Heart left ventricle (tissue), 16 donors: ENCODE measurements around the gene PLXNC1. TPM values are rescaled to one million over a fixed set of nuclear protein-coding genes. Genes with fewer than 3 reads are reported as not detected.

Experiments
- ATAC-seq, 4 donors: fragments of 200-7000 bp; cut with Tn5 transposase; one replicate each; pipeline ENCODE4 v1.9.1; 2020 to 2022; ENCODE audit warnings: moderate library complexity in 4 of 4, mild to moderate bottlenecking in 3 of 4, moderate number of reproducible peaks in 1 of 4
- DNase-seq, 5 donors: peaks; one replicate each; pipeline ENCODE4 v3.0.0-alpha.2; 2020
- H3K27ac ChIP-seq, 12 donors: fragments of 200-600 bp; sonication (generic) in 4 of 12; one replicate each; pipeline versions ENCODE4 v1.5.0 to v1.8.0; 2016 to 2022; ENCODE audit warnings: mild to moderate bottlenecking in 2 of 12
- H3K27me3 ChIP-seq, 9 donors: fragments of 200-600 bp; sonication (generic) in 2 of 9; one replicate each; pipeline versions ENCODE4 v1.5.1 to v1.8.0; 2016 to 2022; ENCODE audit warnings: mild to moderate bottlenecking in 3 of 9
- H3K36me3 ChIP-seq, 9 donors: fragments of 200-600 bp; sonication (generic) in 2 of 9; one replicate each; pipeline versions ENCODE4 v1.5.0 to v1.8.0; 2018 to 2022; ENCODE audit warnings: mild to moderate bottlenecking in 2 of 9
- H3K4me1 ChIP-seq, 12 donors: fragments of 200-600 bp; sonication (generic) in 4 of 12; one replicate each; pipeline versions ENCODE4 v1.5.0 to v1.8.0; 2016 to 2022; ENCODE audit warnings: mild to moderate bottlenecking in 3 of 12
- H3K4me3 ChIP-seq, 12 donors: fragments of 200-600 bp; sonication (generic) in 4 of 12; one replicate each; pipeline versions ENCODE4 v1.5.0 to v1.8.0; 2017 to 2022; ENCODE audit warnings: mild to moderate bottlenecking in 9 of 12, moderate library complexity in 4 of 12
- H3K9me3 ChIP-seq, 12 donors: fragments of 200-600 bp; sonication (generic) in 4 of 12; one replicate each; pipeline versions ENCODE4 v1.5.0 to v1.8.0; 2016 to 2022; ENCODE audit warnings: mild to moderate bottlenecking in 1 of 12
- POLR2A ChIP-seq, 2 donors: fragments of 450-650 bp; IDR thresholded peaks; one replicate each; pipeline ENCODE4 v1.6.1; 2017; ENCODE audit warnings: antibody characterized with exemption in 2 of 2, mild to moderate bottlenecking in 2 of 2, moderate library complexity in 2 of 2
- WGBS, 4 donors: extraction: QIAGEN DNeasy Blood & Tissue Kit in 2 of 4; methylation state at CpG; one replicate each; pipeline versions ENCODE4 v1.1.5 to v1.1.7; 2013 to 2018; 5-methylcytosine and 5-hydroxymethylcytosine counted together
- intact Hi-C, 10 donors: fragments of 100-400 bp; cut with DNase I; formaldehyde crosslinking; loops; one replicate each; pipeline versions ENCODE4 v1.11.1 to v1.14.2; 2022
- polyA plus RNA-seq, 2 donors: library from polyadenylated mRNA; stranded (reverse); fragments of 200-250 nt; gene quantifications; one replicate each; pipeline ENCODE4 v1.2.3, GENCODE V29; 2013
- total RNA-seq, 9 donors: library from RNA; depleted of rRNA in 2 of 9; stranded (reverse); fragments of >200 nt in 2 of 9; fragmentation: NEBNext Ultra II Directional in 3 of 9; extraction: Animal tissue kit (Norgen Biotek cat#: 25700) in 3 of 9; gene quantifications; one replicate each; pipeline versions ENCODE4 v1.1.0 to v1.2.4, GENCODE V29; 2016 to 2023
- TF ChIP-seq, protein P1 (sequence below), 12 donors: fragments of 200-600 bp; sonication (generic) in 4 of 12; IDR thresholded peaks; one replicate each; pipeline versions ENCODE4 v1.5.0 to v1.8.0; 2018 to 2022; ENCODE audit warnings: antibody characterized with exemption in 12 of 12, mild to moderate bottlenecking in 5 of 12
- donor health status: ischemic (EF 13 %, LVEDD 7.1; RV severe dilation, severe dysfunction).
- donor health status: healthy with polysubstance abuse.
- donor health status: DM: no; HTN: yes; CAD: no.
- donor health status: DM: no; HTN: no; CAD: no.
- donor health status: ischemic (EF 25% LVEDD 6.9; RV normal size, moderate dysfunction).
- donor health status: ischemic (EF 25% LVEDD 5.7; RV mildly dilated, moderate dysfunction).
- donor health status: healthy.
- donor health status: DM: yes; HTN: yes; CAD: no.
- donor health status: ischemic (EF 35%, LVEDD 5.7; RV mildly dilated, moderate dysfunction).
- donor health status: nonischemic (EF 11% LVEDD 7.7; RV severe dilation, severe dysfunction).
- donor health status: DM: yes; HTN: yes; CAD: no.
- donor health status: PGD.
- donor health status: ischemic (EF 29% LVEDD 5.4; RV normal size, mild dysfunction).
- donor health status: nonischemic (EF 23%, LVEDD 6.1; RV moderate dilation, normal function).

The PLXNC1 gene
- total and polyA plus RNA-seq, 11 donors = 0.84 to 18.4 (median 3.1) TPM

DNA sequence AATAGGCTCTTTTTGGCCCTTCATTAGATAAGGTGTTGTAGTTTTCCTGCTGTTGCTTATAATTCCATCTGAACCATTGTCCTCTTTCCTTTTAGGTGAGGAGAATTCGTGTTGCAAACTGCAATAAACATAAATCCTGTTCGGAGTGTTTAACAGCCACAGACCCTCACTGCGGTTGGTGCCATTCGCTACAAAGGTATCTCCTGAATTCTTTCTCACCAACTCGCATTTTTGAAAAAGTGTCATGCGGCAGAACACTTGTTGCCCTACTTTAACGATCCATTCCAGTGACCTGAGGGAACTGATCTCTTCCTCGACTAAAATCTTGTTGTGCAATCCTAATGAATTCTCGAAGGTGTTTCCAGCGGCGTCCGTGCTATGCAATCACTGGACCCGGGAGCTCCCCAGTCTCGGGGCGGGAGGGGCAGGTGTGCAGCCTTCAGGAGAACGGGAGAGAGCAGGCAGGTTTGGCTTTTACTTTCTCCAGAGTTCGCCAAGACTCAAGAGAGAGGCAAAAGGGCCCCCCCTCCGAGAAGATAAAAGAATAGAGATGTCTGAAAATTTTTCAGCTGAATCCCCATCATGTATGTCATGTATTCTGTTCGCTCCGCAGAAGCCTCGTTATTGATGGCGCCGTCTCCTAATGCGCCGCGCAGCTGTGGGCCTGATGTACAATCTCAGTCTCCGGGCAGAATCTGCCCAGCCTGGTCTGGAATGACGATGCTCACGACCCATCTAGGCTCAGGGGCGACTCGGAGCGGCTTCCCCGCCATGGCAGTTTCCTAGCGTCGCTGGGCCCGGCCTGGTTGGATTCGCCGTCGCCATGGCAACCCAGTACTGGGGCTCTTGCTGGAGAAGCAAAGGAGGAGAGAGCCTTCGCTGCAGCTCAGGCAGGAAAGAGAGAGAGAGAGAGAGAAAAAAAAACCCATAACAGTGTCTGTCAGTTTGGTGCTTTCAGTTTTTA, 38.2 kb downstream of the PLXNC1 start:
- no peak for ATAC-seq
- Histone ChIP-seq H3K4me1 (peaks cover 0 to 17% (median 0%) of the 10 kb centered on the region in 12 donors), H3K36me3 (peaks cover 0 to 16% (median 0%) of the 10 kb centered on the region in 9 donors), H3K27me3 (peaks cover 0 to 5% (median 0%) of the 10 kb centered on the region in 9 donors), H3K4me3 (peak overlapping the region in 3 of 12 donors; percentile 17 to 24 (median 20)), H3K27ac (no peak overlapping the region), H3K9me3 (no peaks in the 10 kb centered on the region)
- WGBS, 4 donors = 64 to 72% (median 70%) methylated on average over 38 to 40 of the region's 40 CpGs
- intact Hi-C loops = no loop called here
- DNase-seq = peak in 4 of 5 donors; percentile 19 to 67 (median 44)
- TF ChIP-seq, protein P1, sequence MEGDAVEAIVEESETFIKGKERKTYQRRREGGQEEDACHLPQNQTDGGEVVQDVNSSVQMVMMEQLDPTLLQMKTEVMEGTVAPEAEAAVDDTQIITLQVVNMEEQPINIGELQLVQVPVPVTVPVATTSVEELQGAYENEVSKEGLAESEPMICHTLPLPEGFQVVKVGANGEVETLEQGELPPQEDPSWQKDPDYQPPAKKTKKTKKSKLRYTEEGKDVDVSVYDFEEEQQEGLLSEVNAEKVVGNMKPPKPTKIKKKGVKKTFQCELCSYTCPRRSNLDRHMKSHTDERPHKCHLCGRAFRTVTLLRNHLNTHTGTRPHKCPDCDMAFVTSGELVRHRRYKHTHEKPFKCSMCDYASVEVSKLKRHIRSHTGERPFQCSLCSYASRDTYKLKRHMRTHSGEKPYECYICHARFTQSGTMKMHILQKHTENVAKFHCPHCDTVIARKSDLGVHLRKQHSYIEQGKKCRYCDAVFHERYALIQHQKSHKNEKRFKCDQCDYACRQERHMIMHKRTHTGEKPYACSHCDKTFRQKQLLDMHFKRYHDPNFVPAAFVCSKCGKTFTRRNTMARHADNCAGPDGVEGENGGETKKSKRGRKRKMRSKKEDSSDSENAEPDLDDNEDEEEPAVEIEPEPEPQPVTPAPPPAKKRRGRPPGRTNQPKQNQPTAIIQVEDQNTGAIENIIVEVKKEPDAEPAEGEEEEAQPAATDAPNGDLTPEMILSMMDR (IDR thresholded peaks at IDR 0.05) = no peak
- TF ChIP-seq POLR2A (IDR thresholded peaks at IDR 0.05) = no peak

DNA sequence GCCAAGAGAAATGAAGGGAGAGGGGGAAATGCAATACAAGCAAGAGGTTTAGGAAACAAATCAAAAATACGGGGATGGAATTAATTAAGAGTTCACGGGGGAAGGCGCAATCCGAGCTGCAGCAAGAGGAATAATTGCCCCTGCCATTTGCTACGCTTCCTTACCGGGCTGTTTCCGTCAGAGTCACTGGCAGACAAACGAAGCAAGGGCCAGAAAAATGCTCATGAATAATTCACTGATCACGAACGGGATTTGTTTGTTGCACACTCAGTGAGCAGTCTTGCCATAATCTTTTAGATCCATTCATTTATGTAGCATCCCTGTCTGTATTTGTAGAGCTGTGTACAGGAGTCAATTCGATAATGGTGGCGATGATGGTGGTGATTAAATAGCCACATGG, 39.0 kb downstream of the PLXNC1 start:
- H3K27ac ChIP-seq = no peak overlapping the region
- H3K27me3 ChIP-seq = peaks cover 0 to 5% (median 0%) of the 10 kb centered on the region in 9 donors
- no peak for TF ChIP-seq POLR2A (IDR thresholded peaks at IDR 0.05)
- TF ChIP-seq, protein P1 (IDR thresholded peaks at IDR 0.05) = no peak
- DNase-seq (no peak), ATAC-seq (no peak)
- intact Hi-C loops = no loop called here
- peaks cover 0 to 17% (median 0%) of the 10 kb centered on the region in 12 donors for H3K4me1 ChIP-seq
- peak overlapping the region in 1 of 12 donors; percentile 24 for H3K4me3 ChIP-seq
- H3K9me3 ChIP-seq = peaks cover 0 to 2% (median 0%) of the 10 kb centered on the region in 12 donors
- WGBS, 4 donors = 83 to 89% (median 86%) methylated on average over 12 of the region's 12 CpGs
- H3K36me3 ChIP-seq = peaks cover 0 to 10% (median 0%) of the 10 kb centered on the region in 9 donors

GRCh38 chr12:94190623-94191022, 42.2 kb downstream of the PLXNC1 start:
- H3K9me3 ChIP-seq = peaks cover 0 to 4% (median 0%) of the 10 kb centered on the region in 12 donors
- DNase-seq (no peak), ATAC-seq (no peak)
- H3K27ac ChIP-seq = no peak overlapping the region
- H3K4me1 ChIP-seq = peaks cover 0 to 17% (median 0%) of the 10 kb centered on the region in 12 donors
- no peak for TF ChIP-seq POLR2A (IDR thresholded peaks at IDR 0.05)
- TF ChIP-seq, protein P1 (IDR thresholded peaks at IDR 0.05) = no peak
- peaks cover 0 to 10% (median 0%) of the 10 kb centered on the region in 9 donors for H3K36me3 ChIP-seq
- intact Hi-C loops = no loop called here
- WGBS, 4 donors = 45 to 84% (median 80%) methylated on average over 1 to 2 of the region's 2 CpGs
- H3K4me3 ChIP-seq = no peak overlapping the region
- peaks cover 0 to 5% (median 0%) of the 10 kb centered on the region in 9 donors for H3K27me3 ChIP-seq

DNA sequence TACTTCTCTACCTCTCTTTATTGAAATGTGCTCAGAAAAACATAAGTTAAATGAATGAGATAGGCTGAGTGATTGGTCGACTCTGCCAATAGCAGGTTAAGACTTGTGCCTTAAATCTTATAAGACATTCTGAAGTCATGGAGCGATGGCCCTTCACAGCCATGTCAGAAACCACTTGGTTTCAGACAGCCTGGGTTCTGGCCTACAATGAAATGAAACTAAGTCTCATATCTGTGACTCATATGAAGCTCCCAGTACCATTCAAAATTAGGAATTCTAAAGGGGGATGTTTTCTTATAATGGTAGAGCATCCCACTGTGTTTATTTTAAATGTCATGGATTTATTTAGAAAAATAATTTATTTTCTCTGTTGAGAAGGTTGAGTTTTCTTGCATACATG, 42.6 kb downstream of the PLXNC1 start:
- intact Hi-C loops = no loop called here

More for the DNA sequence above, 42.6 kb downstream of the PLXNC1 start:
- Histone ChIP-seq H3K4me1 (peaks cover 0 to 17% (median 0%) of the 10 kb centered on the region in 12 donors), H3K4me3 (no peak overlapping the region), H3K9me3 (peaks cover 0 to 4% (median 0%) of the 10 kb centered on the region in 12 donors), H3K27ac (no peak overlapping the region), H3K27me3 (peaks cover 0 to 5% (median 0%) of the 10 kb centered on the region in 9 donors), H3K36me3 (peaks cover 0 to 10% (median 0%) of the 10 kb centered on the region in 9 donors)
- TF ChIP-seq POLR2A (IDR thresholded peaks at IDR 0.05) = no peak
- TF ChIP-seq, protein P1 (IDR thresholded peaks at IDR 0.05) = no peak
- DNase-seq (no peak), ATAC-seq (no peak)
- WGBS, 4 donors = 95 to 99% (median 97%) methylated on average over 2 of the region's 2 CpGs
